ENCODE results near the gene SYT1. TPM values are rescaled to one million over a fixed set of nuclear protein-coding genes. Genes with fewer than 3 reads are reported as not detected.

Gene SYT1
- total and polyA plus RNA-seq, 2 donors (not counting 3 experiments of a cell fraction or from before 2014, with no cell fraction given) = 3.2 to 15.3 TPM

- H3K27me3 ChIP-seq (ENCODE audit: control insufficient read depth in 2 of 2, insufficient read depth in 2 of 2, low read length in 2 of 2) = no peaks in the 10 kb centered on the region
- no peak overlapping the region for H3K4me3 ChIP-seq (replicated peaks in 1 of 3; ENCODE audit: insufficient read depth in 1 of 3, low read depth in 1 of 3, low read length in 3 of 3)
- intact Hi-C loops (cut with micrococcal nuclease) (loop anchor here (5.0 kb wide), 1 partner anchor 464 kb away; no protein-coding TSS in a partner anchor), dilution Hi-C loops (cut with MboI; ENCODE audit: extremely low pct_ligation_motif_present, low sequenced_read_pairs) (no loop called here)
- no peak overlapping the region for H2AFZ ChIP-seq (ENCODE audit: low read depth, low read length)
- H3K36me3 ChIP-seq (ENCODE audit: control insufficient read depth in 2 of 2, extremely low read depth in 1 of 2, insufficient read depth in 2 of 2, low read length in 2 of 2) = no peaks in the 10 kb centered on the region
- no peaks in the 10 kb centered on the region for H3K9me3 ChIP-seq (replicated peaks; ENCODE audit: control insufficient read depth, insufficient read depth, low read length)
- CTCF ChIA-PET = interaction anchor here (0.9 to 6.0 kb wide), 2 partner anchors 15 to 125 kb away, joined by 3 to 84 read pairs; no protein-coding TSS in a partner anchor
- FAIRE-seq (no peak), DNase-seq (ENCODE audit: low read depth, low spot score) (peak; percentile 13)
- H3K27ac ChIP-seq (ENCODE audit: insufficient read depth, low read depth, low read length) = peak overlapping the region; percentile 97
- TF ChIP-seq POLR2A (IDR thresholded peaks at IDR 0.05; ENCODE audit: low read depth, low read length) (no peak), POLR2AphosphoS5 (IDR thresholded peaks at IDR 0.05; ENCODE audit: insufficient read depth, low read depth, low read length) (no peak), MAX (IDR thresholded peaks at IDR 0.05; ENCODE audit: insufficient read depth, insufficient read length) (no peak), MYC (IDR thresholded peaks at IDR 0.05; ENCODE audit: low read depth, low read length) (no peak), JUN (IDR thresholded peaks at IDR 0.05; ENCODE audit: borderline replicate concordance, insufficient read depth, insufficient read length, low read depth) (no peak), EZH2 (IDR thresholded peaks at IDR 0.05; ENCODE audit: borderline replicate concordance, low read depth, low read length, severe bottlenecking) (no peak), FOS (IDR thresholded peaks at IDR 0.05; ENCODE audit: borderline replicate concordance, insufficient read depth, low read length) (no peak), GATA2 (IDR thresholded peaks at IDR 0.05; ENCODE audit: insufficient read depth, insufficient read length, low read depth, low read length) (no peak)
- TF ChIP-seq, protein P1, sequence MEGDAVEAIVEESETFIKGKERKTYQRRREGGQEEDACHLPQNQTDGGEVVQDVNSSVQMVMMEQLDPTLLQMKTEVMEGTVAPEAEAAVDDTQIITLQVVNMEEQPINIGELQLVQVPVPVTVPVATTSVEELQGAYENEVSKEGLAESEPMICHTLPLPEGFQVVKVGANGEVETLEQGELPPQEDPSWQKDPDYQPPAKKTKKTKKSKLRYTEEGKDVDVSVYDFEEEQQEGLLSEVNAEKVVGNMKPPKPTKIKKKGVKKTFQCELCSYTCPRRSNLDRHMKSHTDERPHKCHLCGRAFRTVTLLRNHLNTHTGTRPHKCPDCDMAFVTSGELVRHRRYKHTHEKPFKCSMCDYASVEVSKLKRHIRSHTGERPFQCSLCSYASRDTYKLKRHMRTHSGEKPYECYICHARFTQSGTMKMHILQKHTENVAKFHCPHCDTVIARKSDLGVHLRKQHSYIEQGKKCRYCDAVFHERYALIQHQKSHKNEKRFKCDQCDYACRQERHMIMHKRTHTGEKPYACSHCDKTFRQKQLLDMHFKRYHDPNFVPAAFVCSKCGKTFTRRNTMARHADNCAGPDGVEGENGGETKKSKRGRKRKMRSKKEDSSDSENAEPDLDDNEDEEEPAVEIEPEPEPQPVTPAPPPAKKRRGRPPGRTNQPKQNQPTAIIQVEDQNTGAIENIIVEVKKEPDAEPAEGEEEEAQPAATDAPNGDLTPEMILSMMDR (IDR thresholded peaks at IDR 0.05; ENCODE audit: extremely low read depth in 1 of 2, insufficient read depth in 1 of 2, low read depth in 1 of 2, low read length in 2 of 2) = no peak
- H3K9me1 ChIP-seq (replicated peaks; ENCODE audit: control insufficient read depth, extremely low read depth, insufficient read depth, low read length) = no peaks in the 10 kb centered on the region
- peaks cover 61% of the 10 kb centered on the region for H3K4me1 ChIP-seq (ENCODE audit: control insufficient read depth, extremely low read depth, insufficient read depth, low read length)
- no peaks in the 10 kb centered on the region for H3K79me2 ChIP-seq (ENCODE audit: control insufficient read depth, insufficient read depth, low read length)
- no peak overlapping the region for H3K4me2 ChIP-seq (ENCODE audit: insufficient read depth, low read length)
- H3K9ac ChIP-seq (replicated peaks; ENCODE audit: extremely low read depth, insufficient read depth, low read length) = peak overlapping the region; percentile 85
- POLR2A ChIA-PET = no interaction called here
- TSS peak; percentile 77 for BruUV-seq (replicated peaks)
- no peaks in the 10 kb centered on the region for H4K20me1 ChIP-seq (replicated peaks; ENCODE audit: control insufficient read depth, extremely low read depth, insufficient read depth, low read length)
These were observed 559.0 kb downstream of the SYT1 start for GRCh38 chr12:79423560-79423959.

Measured in endothelial cell of umbilical vein (primary cell).